Bronchus fibroblast of lung (primary cell): ENCODE results near the gene NMBR. TPM values are rescaled to one million over a fixed set of nuclear protein-coding genes. Genes with fewer than 3 reads are reported as not detected.

Source experiments
- total RNA-seq: library from RNA; depleted of rRNA; stranded (reverse); fragments of >200 nt; gene quantifications from 2 replicates; pipeline ENCODE4 v1.2.3, GENCODE V29; 2015

Gene NMBR
- total RNA-seq = 0.15 TPM in 1 of 2 replicates, not detected in the other

GRCh38 chr6:142146828-142147662 is at the start of gene NMBR, which contains the start of gene VTA1:
Gene NMBR, minus strand, starts transcription at chr6:142147122. Its CDS starts 58,464 bp downstream, at chr6:142088658.
Gene VTA1, plus strand, starts transcription at chr6:142147263. Its CDS starts 25 bp downstream, at chr6:142147288.

GRCh38 chr6:142132625-142133024 is 14.3 kb downstream of the NMBR start, which contains the start of gene GJE1:
Gene GJE1, plus strand, starts transcription at chr6:142132925. Its CDS starts 234 bp downstream, at chr6:142133159.

Other genes starting within 250 kb of the NMBR start
- gene GJE1, start 14.2 kb downstream of the NMBR start, total RNA-seq = not detected in 2 replicates
- gene VTA1, start 141 bp upstream of the NMBR start, total RNA-seq = 48.4 and 59.0 TPM in 2 replicates
- 6.8 and 7.9 TPM in 2 replicates for gene ADGRG6, start 154.9 kb upstream of the NMBR start, total RNA-seq